ENCODE measurements around the gene PANK1.
"Not testable (repeated sequence)": the region's sequence is repeated elsewhere in the genome, so short reads cannot be mapped to it uniquely, and the experiment has no call there.

The PANK1 gene

GRCh38 chr10:89651916-89652573 lies 7.0 kb upstream of the PANK1 start:
- DNase-seq (ENCODE audit: low read depth): no peak

GRCh38 chr10:89651205-89651915 lies 6.3 kb upstream of the PANK1 start:
- no peak for DNase-seq (ENCODE audit: low read depth)

- DNase-seq (ENCODE audit: low read depth): no peak
Observed at GRCh38 chr10:89649051-89649450, 4.0 kb upstream of the PANK1 start.

GRCh38 chr10:89648074-89648473 lies 3.0 kb upstream of the PANK1 start:
- no peak for DNase-seq (ENCODE audit: low read depth)

- no peak for DNase-seq (ENCODE audit: low read depth)
Observed at GRCh38 chr10:89646889-89647657, 2.0 kb upstream of the PANK1 start.

- DNase-seq (ENCODE audit: low read depth): no peak
Observed at GRCh38 chr10:89645742-89646172, 715 bp upstream of the PANK1 start.

- no peak for DNase-seq (ENCODE audit: low read depth)
Observed at GRCh38 chr10:89644691-89644966, 413 bp downstream of the PANK1 start.

GRCh38 chr10:89643812-89644690 lies 991 bp downstream of the PANK1 start:
- DNase-seq (ENCODE audit: low read depth): peak; percentile 97

- no peak for DNase-seq (ENCODE audit: low read depth)
Observed at GRCh38 chr10:89643431-89643811, 1.6 kb downstream of the PANK1 start.

- DNase-seq (ENCODE audit: low read depth): no peak
Observed at GRCh38 chr10:89642193-89642592, 2.8 kb downstream of the PANK1 start.

GRCh38 chr10:89640241-89640640 lies 4.8 kb downstream of the PANK1 start:
- no peak for DNase-seq (ENCODE audit: low read depth)

GRCh38 chr10:89639326-89639725 lies 5.7 kb downstream of the PANK1 start:
- DNase-seq (ENCODE audit: low read depth): no peak

- no peak for DNase-seq (ENCODE audit: low read depth)
Observed at GRCh38 chr10:89637113-89637512, 7.9 kb downstream of the PANK1 start.

GRCh38 chr10:89634637-89635036 lies 10.4 kb downstream of the PANK1 start:
- DNase-seq (ENCODE audit: low read depth): no peak

GRCh38 chr10:89633484-89633883 lies 11.6 kb downstream of the PANK1 start:
- peak; percentile 39 for DNase-seq (ENCODE audit: low read depth)

GRCh38 chr10:89632824-89633223 lies 12.2 kb downstream of the PANK1 start:
- DNase-seq (ENCODE audit: low read depth): no peak

GRCh38 chr10:89627830-89628229 lies 17.2 kb downstream of the PANK1 start:
- no peak for DNase-seq (ENCODE audit: low read depth)

GRCh38 chr10:89625041-89625765 lies 19.8 kb downstream of the PANK1 start:
- no peak for DNase-seq (ENCODE audit: low read depth)

- DNase-seq (ENCODE audit: low read depth): no peak
Observed at GRCh38 chr10:89624020-89624419, 21.0 kb downstream of the PANK1 start.

- no peak for DNase-seq (ENCODE audit: low read depth)
Observed at GRCh38 chr10:89622151-89622550, 22.9 kb downstream of the PANK1 start.

- no peak for DNase-seq (ENCODE audit: low read depth)
Observed at GRCh38 chr10:89621438-89621837, 23.6 kb downstream of the PANK1 start.

GRCh38 chr10:89620296-89620695 lies 24.7 kb downstream of the PANK1 start:
- DNase-seq (ENCODE audit: low read depth): not testable (repeated sequence)

Data from ELR (cell line).